ENCODE measurements around the gene FAM3D.
"Not testable (repeated sequence)": the region's sequence is repeated elsewhere in the genome, so short reads cannot be mapped to it uniquely, and the experiment has no call there.

FAM3D gene

GRCh38 chr3:58683001-58683458, 16.5 kb upstream of the FAM3D start:
- DNase-seq: no peak

GRCh38 chr3:58681863-58682262, 15.3 kb upstream of the FAM3D start:
- DNase-seq: no peak

GRCh38 chr3:58680879-58681525, 14.4 kb upstream of the FAM3D start:
- DNase-seq: no peak

- no peak for DNase-seq
Measured at GRCh38 chr3:58679974-58680666, 13.5 kb upstream of the FAM3D start.

- no peak for DNase-seq
Measured at GRCh38 chr3:58679446-58679845, 12.9 kb upstream of the FAM3D start.

- DNase-seq: not testable (repeated sequence)
Measured at GRCh38 chr3:58678177-58678970, 11.8 kb upstream of the FAM3D start.

- DNase-seq: no peak
Measured at GRCh38 chr3:58672880-58673279, 6.3 kb upstream of the FAM3D start.

- no peak for DNase-seq
Measured at GRCh38 chr3:58672451-58672850, 5.9 kb upstream of the FAM3D start.

- no peak for DNase-seq
Measured at GRCh38 chr3:58670506-58671135, 4.0 kb upstream of the FAM3D start.

GRCh38 chr3:58668247-58668646, 1.7 kb upstream of the FAM3D start:
- no peak for DNase-seq

GRCh38 chr3:58667704-58668103, 1.1 kb upstream of the FAM3D start:
- no peak for DNase-seq

- DNase-seq: no peak
Measured at GRCh38 chr3:58667229-58667628, 655 bp upstream of the FAM3D start.

GRCh38 chr3:58665405-58665804, 1.2 kb downstream of the FAM3D start:
- DNase-seq: no peak

- DNase-seq: no peak
Measured at GRCh38 chr3:58664611-58665010, 2.0 kb downstream of the FAM3D start.

GRCh38 chr3:58661836-58662420, 4.6 kb downstream of the FAM3D start:
- DNase-seq: no peak

GRCh38 chr3:58660998-58661397, 5.6 kb downstream of the FAM3D start:
- DNase-seq: no peak

- DNase-seq: peak; percentile 48
Measured at GRCh38 chr3:58659051-58659675, 7.4 kb downstream of the FAM3D start.

- DNase-seq: no peak
Measured at GRCh38 chr3:58658508-58658907, 8.1 kb downstream of the FAM3D start.

GRCh38 chr3:58657571-58658141, 8.9 kb downstream of the FAM3D start:
- DNase-seq: no peak

GRCh38 chr3:58657036-58657520, 9.5 kb downstream of the FAM3D start:
- no peak for DNase-seq

- no peak for DNase-seq
Measured at GRCh38 chr3:58656631-58657030, 9.9 kb downstream of the FAM3D start.

- DNase-seq: no peak
Measured at GRCh38 chr3:58654466-58654865, 12.1 kb downstream of the FAM3D start.
